NCI-H2171 (cell line): ENCODE measurements around the gene TEX11.
"Not testable (repeated sequence)": the region's sequence is repeated elsewhere in the genome, so short reads cannot be mapped to it uniquely, and the experiment has no call there.

Source experiments
- DNase-seq: peaks from one replicate; lab custom pipeline; 2025; lab: John Stamatoyannopoulos, UW

Gene TEX11

GRCh38 chrX:70908541-70908940 lies at the start of gene TEX11:
TEX11 (minus strand) TSS chrX:70908711; CDS start chrX:70907789, 922 bp downstream.
- DNase-seq = no peak

GRCh38 chrX:70954871-70955270 lies 46.4 kb upstream of the TEX11 start:
- no peak for DNase-seq

GRCh38 chrX:70924294-70924911 lies 15.9 kb upstream of the TEX11 start:
- no peak for DNase-seq

GRCh38 chrX:70922774-70923473 lies 14.4 kb upstream of the TEX11 start:
- DNase-seq = no peak

- DNase-seq = no peak
These were observed 13.3 kb upstream of the TEX11 start for GRCh38 chrX:70921709-70922352.

GRCh38 chrX:70916754-70917153 lies 8.2 kb upstream of the TEX11 start:
- DNase-seq = no peak

- DNase-seq = no peak
These were observed 611 bp downstream of the TEX11 start for GRCh38 chrX:70907900-70908299.

- no peak for DNase-seq
These were observed 7.0 kb downstream of the TEX11 start for GRCh38 chrX:70901465-70901864.

GRCh38 chrX:70890441-70890840 lies 18.1 kb downstream of the TEX11 start:
- DNase-seq = not testable (repeated sequence)

GRCh38 chrX:70878902-70879301 lies 29.6 kb downstream of the TEX11 start:
- DNase-seq = no peak

- DNase-seq = no peak
These were observed 56.2 kb downstream of the TEX11 start for GRCh38 chrX:70852294-70852693.

GRCh38 chrX:70844081-70844480 lies 64.4 kb downstream of the TEX11 start:
- DNase-seq = not testable (repeated sequence)

- DNase-seq = not testable (repeated sequence)
These were observed 64.9 kb downstream of the TEX11 start for GRCh38 chrX:70843620-70844019.

- no peak for DNase-seq
These were observed 73.9 kb downstream of the TEX11 start for GRCh38 chrX:70834589-70834988.

GRCh38 chrX:70826715-70827114 lies 81.8 kb downstream of the TEX11 start:
- DNase-seq = peak; percentile 4

GRCh38 chrX:70825366-70825765 lies 83.1 kb downstream of the TEX11 start:
- no peak for DNase-seq

GRCh38 chrX:70808942-70809940 lies 99.3 kb downstream of the TEX11 start:
- no peak for DNase-seq

GRCh38 chrX:70806081-70806480 lies 102.4 kb downstream of the TEX11 start:
- no peak for DNase-seq

- DNase-seq = not testable (repeated sequence)
These were observed 111.8 kb downstream of the TEX11 start for GRCh38 chrX:70796742-70797141.

- no peak for DNase-seq
These were observed 134.3 kb downstream of the TEX11 start for GRCh38 chrX:70774223-70774622.

GRCh38 chrX:70769659-70770227 lies 138.8 kb downstream of the TEX11 start:
- no peak for DNase-seq

GRCh38 chrX:70762285-70762684 lies 146.2 kb downstream of the TEX11 start:
- no peak for DNase-seq
